HTR-8/SVneo (cell line): ENCODE measurements around the gene CACUL1.
"Not testable (repeated sequence)": the region's sequence is repeated elsewhere in the genome, so short reads cannot be mapped to it uniquely, and the experiment has no call there.

Experiments
- DNase-seq: peaks from one replicate; pipeline ENCODE4 v3.0.0; 2011; ENCODE audit warnings: low spot score, mixed read lengths; ENCODE audit not compliant: insufficient read length
- FAIRE-seq: peaks from 2 replicates; lab custom pipeline; 2011; peaks lifted over from hg19 to GRCh38; lab: Jason Lieb, UNC

CACUL1 gene

GRCh38 chr10:118769898-118770600 is 15.3 kb upstream of the CACUL1 start:
- DNase-seq (no peak), FAIRE-seq (no peak)

GRCh38 chr10:118768041-118768919 is 13.5 kb upstream of the CACUL1 start:
- no peak for DNase-seq
- no peak for FAIRE-seq

- no peak for DNase-seq
- no peak for FAIRE-seq
Measured at GRCh38 chr10:118767297-118768040, 12.7 kb upstream of the CACUL1 start.

- FAIRE-seq = no peak
- no peak for DNase-seq
Measured at GRCh38 chr10:118764195-118764594, 9.4 kb upstream of the CACUL1 start.

- FAIRE-seq (no peak), DNase-seq (no peak)
Measured at GRCh38 chr10:118763202-118763988, 8.6 kb upstream of the CACUL1 start.

- FAIRE-seq (no peak), DNase-seq (no peak)
Measured at GRCh38 chr10:118760265-118760664, 5.5 kb upstream of the CACUL1 start.

- DNase-seq (no peak), FAIRE-seq (no peak)
Measured at GRCh38 chr10:118758449-118758848, 3.7 kb upstream of the CACUL1 start.

- DNase-seq (no peak), FAIRE-seq (no peak)
Measured at GRCh38 chr10:118754229-118754555, 578 bp downstream of the CACUL1 start.

- no peak for FAIRE-seq
- DNase-seq = no peak
Measured at GRCh38 chr10:118753331-118754228, 1.2 kb downstream of the CACUL1 start.

GRCh38 chr10:118752409-118752808 is 2.4 kb downstream of the CACUL1 start:
- DNase-seq (no peak), FAIRE-seq (no peak)

GRCh38 chr10:118751265-118751664 is 3.5 kb downstream of the CACUL1 start:
- DNase-seq (no peak), FAIRE-seq (no peak)

GRCh38 chr10:118748041-118748440 is 6.7 kb downstream of the CACUL1 start:
- FAIRE-seq = no peak
- no peak for DNase-seq

GRCh38 chr10:118746246-118746645 is 8.5 kb downstream of the CACUL1 start:
- FAIRE-seq (no peak), DNase-seq (no peak)

- DNase-seq (no peak), FAIRE-seq (no peak)
Measured at GRCh38 chr10:118745056-118745455, 9.7 kb downstream of the CACUL1 start.

GRCh38 chr10:118744346-118744918 is 10.3 kb downstream of the CACUL1 start:
- DNase-seq, FAIRE-seq: not testable (repeated sequence)

GRCh38 chr10:118742782-118743181 is 12.0 kb downstream of the CACUL1 start:
- FAIRE-seq (no peak), DNase-seq (no peak)

- no peak for DNase-seq
- no peak for FAIRE-seq
Measured at GRCh38 chr10:118742032-118742431, 12.7 kb downstream of the CACUL1 start.

GRCh38 chr10:118738406-118738805 is 16.4 kb downstream of the CACUL1 start:
- no peak for FAIRE-seq
- DNase-seq = no peak
